ENCODE data around the gene USP12.

The USP12 gene

DNA sequence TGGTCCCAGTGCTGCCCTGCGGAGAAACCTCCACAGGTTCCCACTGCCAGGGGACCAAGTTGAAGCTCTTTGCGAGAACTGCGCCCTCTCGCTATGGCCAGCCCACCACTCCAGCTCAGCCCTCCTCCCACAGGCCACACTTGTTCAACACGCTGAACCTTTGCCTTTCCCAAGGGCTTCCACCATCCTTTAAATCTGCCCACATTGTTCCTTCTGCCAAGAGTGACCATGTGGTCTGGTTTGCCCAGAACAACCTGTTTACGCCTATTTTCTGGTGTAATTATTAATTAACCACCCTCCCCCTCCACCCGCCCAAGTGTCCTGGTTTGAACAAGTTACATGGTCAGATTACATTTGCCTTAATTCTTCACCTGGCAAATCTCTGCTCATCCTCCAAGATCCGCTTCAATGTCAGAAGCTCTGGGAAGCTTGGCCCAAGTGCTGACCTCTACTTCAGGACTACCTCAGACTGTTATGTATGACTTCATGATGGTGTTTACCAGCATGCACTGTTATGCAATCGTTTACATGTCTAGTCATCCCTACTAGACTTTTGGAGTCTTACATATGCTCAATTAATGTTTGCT lies 12.0 kb upstream of the USP12 start:
- no peak for DNase-seq

DNA sequence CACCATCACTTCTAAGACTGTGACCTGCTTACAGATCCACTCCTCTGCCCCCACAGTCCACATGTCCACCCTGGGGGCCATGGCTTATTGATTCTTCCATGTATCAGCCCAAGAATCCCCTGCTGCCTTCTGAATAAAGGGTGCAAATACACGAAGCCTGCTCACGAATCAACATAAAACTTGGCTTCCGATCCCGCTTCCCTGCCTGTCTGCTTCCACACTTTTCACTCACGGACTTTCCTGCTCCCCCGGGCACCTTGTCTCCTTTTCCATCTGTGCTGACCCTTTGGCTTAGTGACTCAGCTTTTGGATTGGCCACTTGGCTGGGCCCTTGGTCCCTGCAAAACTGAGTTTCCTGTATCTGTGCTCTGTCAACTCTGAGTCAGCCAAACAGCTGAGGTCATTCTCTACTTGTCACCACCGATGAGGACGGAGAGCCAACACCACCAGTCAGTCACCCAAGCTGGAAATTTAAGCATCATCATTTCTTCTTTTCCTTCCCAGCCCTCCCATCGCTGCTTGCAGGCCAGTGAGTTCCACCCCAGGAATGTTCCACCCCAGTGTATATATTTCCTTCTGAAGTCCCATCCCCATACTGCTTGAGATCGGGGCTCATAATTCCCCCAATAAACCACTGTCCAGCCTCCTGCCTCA lies 11.4 kb upstream of the USP12 start:
- DNase-seq, result no peak

DNA sequence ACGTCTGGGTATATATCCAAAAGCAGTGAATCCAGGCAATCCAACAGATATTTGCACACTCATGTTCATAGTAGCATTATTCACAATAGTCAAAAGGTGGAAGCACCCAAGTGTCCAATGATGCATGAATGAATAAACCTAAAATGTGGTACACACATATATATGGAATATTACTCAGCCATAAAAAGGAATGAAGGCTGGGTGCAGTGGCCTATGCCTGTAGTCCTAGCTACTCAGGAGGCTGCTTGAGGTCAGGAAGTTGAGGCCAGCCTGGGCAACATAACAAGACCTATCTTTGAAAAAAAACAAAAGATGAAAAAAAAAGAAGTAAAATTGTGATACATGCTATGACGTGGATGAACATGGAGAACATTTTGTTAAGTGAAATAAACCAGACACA lies 10.4 kb upstream of the USP12 start:
- no peak for DNase-seq

DNA sequence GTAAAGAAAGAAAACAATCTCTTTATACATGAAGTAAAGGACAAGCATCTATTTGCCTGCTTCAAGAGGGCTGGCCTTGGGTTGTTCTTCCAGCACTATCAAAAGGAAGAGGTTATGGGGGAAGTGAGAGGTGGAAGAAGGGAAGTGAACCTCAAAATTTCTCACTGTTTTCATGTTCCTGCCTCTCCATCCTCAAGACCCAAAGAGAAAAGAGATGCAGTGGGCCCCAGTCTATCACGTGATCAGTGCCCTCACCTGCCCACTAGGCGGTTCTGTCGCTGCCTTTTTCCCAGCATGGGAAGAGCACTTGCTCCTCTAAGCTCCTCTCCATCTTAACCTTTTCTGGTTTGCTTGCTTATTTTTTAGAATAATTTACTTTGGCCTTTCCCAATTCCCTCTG lies 6.2 kb upstream of the USP12 start:
- no peak for DNase-seq

DNA sequence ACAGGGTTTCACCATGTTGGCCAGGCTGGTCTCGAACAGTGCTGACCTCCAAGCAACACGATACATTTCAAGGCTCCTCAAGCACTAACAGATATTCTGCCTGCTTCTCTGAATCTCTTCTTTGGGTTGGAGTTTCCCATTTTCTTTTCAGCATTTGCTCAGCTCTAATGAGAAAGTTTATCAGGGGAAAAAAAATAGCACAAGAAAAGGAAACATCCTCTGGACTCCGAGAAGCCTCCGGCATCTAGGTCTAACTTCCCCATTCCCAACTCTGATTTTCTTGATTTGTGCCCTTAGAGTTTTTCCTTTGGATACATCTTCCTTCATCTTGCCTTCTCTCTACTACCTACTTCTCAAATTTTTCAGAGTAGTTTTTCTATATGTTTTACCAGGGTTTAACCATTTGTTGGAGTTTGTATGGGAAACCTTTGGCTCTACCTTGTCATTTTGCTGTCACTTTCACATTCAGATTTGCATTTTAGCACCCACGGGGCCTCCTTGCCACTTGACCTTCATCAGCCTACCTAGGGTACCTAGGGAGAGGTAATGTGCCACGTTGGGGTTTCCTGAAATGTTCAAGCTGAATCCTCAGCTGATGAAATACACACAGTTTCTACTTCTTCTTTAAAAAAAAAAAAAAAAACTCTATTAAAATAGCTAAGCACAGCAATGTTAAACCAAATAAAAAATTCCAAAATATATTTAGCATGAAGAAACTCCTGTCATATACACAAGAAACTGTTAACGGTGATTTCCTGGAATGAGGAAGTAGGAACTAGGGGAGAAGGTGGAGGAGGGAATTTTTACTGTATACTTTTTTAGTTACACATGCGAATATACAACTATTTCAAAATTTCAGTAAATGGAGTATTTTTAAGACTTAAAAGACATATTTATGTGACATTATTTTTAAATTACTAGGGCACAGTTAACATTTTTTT lies 5.1 kb upstream of the USP12 start:
- no peak for DNase-seq

DNA sequence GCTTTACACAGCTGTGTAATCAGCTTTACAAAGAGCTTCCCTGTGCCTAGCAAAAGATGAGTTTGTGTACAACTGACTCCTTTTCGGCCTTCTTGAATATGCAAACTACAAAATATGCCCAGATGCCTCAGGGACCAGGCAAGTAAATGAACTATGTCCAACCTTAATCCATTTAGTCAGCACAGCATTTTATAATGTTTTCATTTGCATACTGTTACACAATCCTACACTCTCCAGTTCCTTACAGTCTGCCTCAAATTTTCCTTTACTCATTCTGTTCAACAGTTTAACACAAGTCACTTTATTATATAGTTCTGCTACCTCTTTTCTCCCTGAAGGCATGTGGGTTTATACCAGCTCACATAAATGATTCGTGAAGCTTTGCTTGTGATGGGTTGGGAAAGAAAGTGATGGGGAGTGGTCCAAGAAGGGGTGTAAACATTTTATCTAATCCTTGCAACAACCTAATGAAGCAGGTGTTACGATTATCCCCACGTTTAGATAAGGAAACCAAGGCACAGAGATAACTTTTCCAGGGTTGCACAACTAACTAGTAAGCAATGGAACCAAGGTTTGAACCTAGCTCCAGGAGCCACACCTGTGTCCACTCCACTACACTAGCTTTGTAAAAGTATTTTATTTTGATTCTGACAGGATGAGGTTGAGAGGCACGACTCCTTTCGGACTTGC lies 3.3 kb upstream of the USP12 start:
- no peak for DNase-seq

DNA sequence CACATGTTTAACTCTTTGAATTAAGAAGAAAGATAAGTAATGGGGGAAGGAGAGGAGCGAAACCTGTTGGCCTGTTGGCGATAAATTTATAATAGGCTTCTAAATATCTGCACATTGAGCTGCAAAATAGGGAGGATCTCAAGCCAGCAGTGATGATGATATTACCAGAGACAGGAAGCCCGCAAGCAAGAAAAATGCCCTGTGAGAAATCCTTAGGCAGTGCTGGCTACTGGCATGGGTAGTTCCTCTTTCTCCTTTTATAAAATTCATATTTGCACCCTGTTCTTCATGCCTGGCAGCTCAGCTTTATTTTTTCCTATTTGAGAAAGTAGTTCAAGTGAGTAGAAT lies 858 bp upstream of the USP12 start:
- DNase-seq, result peak; percentile 23

DNA sequence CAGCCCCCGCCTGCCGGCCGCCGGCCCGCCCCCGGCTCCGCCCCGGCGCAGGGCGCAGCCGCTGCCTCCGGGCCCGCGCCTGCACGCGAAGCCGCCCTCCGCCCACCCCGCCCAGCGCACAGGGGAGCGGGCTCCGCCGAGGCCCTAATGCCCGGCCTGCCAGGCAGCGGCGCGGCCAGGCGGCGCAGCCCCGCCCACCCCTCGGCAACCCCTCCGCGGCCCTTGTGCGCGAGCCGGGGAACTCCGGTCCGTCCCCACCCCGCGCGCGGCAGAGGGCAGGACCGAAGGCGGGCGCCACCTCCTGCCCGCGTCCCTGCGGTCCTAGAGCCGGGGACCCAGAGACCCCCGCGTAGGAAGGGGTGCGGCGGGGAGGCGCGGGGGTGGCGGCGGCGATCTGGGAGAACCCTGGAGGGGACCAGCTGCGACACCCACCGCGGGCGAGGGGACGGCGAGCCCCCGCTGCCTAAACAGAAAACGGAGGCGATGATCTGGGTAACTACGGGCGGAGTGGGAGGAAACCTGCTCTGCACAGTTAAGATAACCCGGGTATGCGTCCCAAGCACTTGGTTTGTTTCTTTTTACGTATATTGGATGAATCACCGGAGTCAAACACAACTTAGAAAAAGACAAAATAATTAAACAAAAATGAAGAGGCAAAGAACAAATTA lies 350 bp upstream of the USP12 start:
- DNase-seq, result peak; percentile 95

DNA sequence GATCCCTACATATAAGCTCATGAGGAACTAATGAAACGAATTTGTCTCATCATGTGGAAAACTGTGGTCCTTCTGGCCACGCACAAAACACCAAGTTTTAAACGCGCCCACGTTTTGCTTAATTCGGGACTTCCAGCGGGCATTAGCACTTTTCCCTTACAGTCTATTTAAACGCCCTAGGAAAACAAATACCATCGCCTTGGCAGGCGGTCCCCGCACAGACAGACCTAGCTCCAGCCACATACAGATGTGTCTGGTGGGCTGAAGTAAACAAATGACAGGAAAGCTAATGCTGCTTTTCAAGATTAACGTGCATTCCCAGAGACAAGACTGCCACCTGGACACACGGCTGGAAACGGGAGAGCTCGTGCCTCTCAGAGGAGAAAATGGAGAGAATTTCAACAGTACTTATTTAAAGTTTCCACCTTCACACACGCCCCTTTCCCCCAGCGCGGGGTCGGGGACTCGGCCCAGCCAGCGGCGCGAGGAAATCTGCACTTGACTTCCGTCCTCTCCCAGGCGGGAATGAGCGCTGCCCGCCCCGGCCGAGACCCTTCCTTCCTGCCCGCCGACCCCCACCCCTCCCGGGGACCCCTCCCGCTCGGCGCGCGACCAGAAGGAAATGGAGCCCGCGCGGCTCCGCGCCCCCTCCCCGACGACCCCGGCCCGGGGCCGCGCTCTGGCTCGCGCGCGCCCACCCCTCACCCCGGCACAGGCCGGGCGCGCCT lies 931 bp downstream of the USP12 start:
- peak; percentile 39 for DNase-seq

DNA sequence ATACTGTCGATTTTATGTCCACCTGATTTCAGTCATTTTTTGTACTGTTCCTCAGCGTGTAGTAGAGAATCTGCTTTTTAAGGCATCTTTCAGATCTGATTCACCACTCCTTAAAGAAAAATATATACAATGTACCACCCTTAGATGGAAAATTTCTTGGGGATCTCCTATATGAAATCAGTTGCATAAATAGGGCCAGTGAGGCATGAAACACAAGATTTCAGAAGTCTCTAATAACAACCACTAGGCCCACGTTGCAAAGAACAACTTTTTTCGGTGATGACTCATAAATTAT lies 1.4 kb downstream of the USP12 start:
- no peak for DNase-seq

DNA sequence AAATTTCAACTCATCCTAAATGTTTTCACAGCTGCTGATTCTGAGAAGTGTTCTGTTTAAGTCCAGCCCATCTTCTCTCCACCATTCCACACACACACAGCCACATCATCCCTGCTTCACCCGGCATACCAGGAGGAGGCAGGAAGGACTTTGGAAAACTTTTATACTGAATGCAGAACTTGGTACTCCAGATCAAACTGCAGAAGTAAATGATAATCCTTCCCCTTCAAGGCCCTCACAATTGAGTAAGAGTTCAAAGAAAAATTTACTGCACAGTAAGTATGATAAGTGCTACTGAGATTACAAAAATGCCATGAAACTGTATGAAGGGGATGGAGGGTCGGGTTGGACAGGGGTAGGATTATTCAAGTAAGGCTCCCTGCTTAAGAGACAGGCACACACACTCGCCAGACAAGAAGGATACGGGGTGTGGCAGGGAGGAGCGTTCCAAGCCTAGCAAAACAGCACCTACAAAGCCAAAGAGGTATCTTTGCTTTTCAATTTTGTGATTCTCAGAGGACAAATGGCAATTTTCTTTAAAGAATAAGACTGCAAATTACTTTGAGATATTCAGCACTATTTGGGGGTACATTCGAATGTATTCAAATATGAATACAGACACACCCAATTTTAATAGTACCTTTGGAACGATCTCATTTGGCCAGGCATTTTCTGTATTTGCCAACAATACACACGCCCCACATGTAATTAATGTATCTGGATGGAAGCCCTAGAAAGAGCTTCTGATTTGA lies 2.5 kb downstream of the USP12 start:
- DNase-seq, result no peak

DNA sequence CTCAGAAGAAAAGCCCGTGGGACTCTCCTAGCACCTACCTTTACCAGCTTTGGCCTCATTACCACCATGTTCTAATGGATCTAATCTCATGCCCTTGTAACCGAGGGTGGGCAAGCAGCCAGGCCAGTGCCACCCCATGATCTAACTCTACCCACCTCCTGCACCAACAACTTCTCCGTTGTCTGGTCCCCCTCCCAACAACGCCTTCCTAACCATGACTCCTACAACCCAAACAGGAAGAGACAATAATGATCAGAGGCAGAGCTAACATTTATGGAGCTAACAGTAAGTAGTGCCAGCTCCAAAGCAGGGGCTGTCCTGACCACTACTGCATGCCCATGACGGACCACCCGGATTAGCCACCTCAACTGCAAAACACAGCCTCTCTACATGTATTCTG lies 3.5 kb downstream of the USP12 start:
- DNase-seq, result peak; percentile 16

DNA sequence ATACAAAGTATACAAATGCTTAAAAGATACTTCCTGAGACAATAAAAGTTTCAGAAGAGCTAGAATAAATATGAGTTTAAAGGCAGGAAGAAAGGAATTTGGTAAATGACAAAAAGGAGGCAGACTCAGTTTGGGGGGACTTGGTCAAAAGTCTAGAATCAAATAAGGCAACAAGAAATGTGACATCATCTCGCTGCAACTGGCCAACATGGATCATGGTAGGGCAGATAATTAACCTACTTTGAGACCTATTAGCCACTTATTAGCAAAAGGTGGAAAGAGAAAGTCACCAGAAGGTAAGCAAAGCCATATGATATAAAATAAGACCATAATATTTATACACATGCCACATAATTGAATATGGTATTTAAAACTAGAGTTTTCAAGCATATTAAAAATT lies 5.3 kb downstream of the USP12 start:
- DNase-seq, result no peak

DNA sequence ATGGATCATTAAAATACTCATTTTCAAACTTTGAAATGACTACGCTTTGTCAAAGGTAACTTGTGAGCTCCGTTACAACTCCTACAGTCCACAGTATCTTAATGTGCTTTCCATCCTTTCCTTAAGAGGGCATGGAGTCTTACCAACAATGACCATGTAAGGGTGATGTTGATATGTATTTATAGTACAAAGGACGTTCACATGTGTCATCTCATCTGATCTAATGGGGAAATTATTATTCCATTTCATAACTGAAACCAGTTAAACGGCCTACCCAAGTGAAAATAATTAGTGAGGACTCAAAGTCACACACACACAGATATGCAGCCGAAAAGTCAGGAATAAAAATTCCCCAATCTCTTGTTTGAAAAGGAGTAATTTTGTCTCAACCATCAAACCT lies 9.6 kb downstream of the USP12 start:
- DNase-seq, result no peak

DNA sequence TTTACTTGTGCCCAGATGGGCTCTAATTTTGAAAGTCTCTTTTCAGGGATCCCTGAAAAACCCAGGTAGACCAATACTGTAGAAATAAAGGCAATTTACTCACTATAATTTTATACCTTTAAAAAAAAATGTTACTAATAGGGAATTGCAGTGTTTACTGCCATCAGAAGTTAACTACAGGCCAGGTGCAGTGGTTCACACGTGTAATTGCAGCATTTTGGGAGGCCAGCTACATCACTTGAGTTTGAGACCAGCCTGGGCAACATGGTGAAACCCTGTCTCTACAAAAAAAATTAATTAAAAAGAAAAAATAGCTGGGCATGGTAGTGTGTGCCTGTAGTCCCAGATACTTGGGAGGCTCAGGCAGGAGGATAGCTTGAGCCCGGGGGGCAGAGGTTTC lies 10.2 kb downstream of the USP12 start:
- DNase-seq, result no peak

DNA sequence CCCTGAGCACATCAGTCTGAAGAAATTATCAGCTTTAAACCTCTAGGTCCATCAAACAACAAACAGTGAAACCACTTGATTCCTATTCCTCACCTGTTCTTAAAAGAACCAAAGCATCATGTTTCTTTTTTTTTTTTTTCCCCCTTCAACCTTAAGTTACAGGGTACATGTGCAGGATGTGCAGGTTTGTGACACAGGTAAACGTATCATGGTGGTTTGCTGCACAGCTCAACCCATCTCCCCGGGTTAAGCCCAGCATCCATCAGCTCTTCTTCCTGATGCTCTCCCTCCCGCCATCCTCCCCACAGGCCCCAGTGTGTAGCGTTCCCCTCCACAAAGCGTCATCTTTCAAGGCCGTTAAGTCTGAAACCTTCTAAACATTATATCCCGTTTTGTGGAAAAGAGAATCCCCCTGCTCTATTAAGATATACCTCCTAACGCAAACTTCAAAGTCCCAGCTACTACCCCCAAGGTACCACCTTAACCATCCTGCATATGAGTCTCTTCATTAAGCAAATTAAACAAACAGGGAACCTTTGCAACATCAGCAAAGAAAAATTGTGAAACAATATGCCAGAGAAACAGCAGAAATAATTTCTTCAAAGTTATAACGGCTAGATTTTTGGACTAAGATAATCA lies 10.8 kb downstream of the USP12 start:
- DNase-seq, result no peak

DNA sequence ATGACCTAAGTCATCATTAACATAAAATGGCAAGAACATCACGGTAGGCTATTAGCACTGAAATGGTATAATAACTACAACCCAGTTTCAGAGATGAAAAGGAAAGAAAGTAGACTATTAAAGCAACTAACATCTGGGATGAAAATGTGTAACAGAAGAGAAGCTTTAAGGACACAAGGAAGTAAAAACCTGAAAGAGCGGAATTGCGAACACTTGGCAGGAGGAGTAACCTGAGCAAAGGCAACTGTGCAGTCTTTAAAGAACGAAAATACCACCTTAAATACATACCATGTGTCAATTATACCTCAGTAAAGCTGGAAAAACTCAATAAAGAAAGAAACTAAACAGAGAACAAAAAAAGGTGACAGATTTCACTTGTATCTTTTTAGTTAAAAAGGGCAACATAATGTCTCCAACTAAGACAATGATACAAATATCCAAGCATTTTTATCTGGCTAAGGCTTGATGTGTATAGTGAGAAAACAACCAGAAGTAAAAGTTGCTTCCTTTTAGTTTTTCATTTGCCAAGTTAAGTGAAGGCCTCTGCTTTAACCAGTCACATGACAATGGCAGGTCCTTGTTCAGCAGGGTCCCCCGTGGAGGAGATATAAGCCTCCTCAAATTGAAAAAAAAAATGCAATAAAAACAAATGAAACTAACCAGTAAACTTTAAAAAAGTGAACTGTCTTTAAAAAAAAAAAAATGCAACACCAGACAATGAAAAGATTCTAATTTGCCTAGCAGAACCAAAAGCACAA lies 11.6 kb downstream of the USP12 start:
- DNase-seq, result no peak

DNA sequence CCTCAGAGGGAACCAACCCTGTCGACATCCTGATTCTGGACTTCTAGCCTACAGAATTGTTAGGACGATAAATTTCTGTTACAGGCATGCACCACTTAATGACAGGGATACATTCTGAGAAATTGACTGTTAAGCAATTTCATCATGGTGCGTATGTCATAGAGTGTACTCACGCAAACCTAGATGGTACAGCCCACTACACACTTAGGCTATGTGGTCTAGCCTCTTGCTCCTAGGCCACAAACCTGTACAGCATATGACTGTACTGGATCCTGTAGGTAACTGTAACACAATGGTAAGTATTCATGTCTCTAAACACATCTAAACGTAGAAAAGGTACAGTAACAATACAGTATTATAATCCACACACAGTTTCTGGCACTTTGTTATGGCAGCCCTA lies 13.3 kb downstream of the USP12 start:
- DNase-seq, result no peak

DNA sequence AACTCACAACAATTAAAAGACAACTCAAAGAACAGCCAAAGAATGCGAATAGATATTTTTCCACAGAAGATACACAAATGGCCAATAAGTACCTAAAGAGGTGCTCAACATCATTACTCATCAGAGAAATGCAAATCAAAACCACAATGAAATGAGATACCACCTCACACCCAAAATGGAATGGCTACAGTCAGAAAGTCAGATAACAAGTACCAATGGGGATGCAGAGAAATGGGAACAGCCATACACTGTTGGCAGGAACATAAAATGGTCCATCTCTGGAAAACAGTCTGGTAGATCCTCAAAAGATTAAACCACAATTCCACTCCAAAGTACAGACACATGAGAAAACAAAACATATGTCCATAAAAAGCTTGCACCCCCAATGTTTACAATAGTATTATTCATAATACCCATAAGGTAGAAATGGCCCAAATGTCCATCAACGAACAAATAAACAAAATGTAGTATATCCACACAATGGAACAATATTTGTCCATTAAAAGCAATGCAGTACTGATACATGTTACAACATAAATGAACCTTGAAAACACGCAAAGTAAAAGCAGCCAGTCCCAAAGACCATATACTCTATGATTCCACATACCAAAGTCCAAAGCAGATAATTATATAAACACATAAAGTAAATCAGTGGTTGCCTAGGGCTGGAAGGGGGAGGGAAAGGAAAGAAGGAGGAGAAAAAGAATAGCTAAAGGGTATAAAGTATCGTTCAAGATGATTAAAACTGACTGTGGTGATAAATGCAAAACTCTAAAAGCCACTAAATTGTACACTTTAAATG lies 19.6 kb downstream of the USP12 start:
- DNase-seq, result no peak

DNA sequence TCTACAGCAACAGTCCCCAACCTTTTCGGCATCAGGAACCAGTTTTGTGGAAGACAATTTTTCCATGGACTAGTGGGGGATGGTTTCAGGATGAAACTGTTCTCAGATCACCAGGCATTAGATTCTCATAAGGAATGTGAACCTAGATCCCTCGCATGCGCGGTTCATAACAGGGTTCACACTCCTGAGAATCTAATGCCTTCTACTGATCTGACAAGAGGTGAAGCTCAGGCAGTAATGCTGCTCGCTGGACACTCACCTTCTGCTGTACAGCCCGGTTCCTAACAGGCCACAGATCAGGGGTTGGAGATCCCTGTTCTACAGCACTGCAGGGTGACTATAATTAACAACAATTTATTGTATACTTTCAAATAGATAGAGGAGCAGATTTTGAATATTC lies 21.9 kb downstream of the USP12 start:
- DNase-seq, result no peak
